Measurements from ENCODE around the gene IFIT1. TPM values are rescaled to one million over a fixed set of nuclear protein-coding genes. Genes with fewer than 3 reads are reported as not detected.

IFIT1 gene
- 1 to 10 TPM in 3 of 4 donors, under 1 TPM in 1; 0.72 to 6.2 (median 4.7) TPM for total RNA-seq

- DNase-seq (ENCODE audit: low spot score in 2 of 2): peak in 1 of 2 donors; percentile 65
- WGBS, 2 donors: 2 to 3% methylated on average over 8 of the region's 8 CpGs
- peak within 1 kb of the TSS; percentile 44 for H3K4me3 ChIP-seq (ENCODE audit: low read depth, poor library complexity, severe bottlenecking)
- TF ChIP-seq, protein P1, sequence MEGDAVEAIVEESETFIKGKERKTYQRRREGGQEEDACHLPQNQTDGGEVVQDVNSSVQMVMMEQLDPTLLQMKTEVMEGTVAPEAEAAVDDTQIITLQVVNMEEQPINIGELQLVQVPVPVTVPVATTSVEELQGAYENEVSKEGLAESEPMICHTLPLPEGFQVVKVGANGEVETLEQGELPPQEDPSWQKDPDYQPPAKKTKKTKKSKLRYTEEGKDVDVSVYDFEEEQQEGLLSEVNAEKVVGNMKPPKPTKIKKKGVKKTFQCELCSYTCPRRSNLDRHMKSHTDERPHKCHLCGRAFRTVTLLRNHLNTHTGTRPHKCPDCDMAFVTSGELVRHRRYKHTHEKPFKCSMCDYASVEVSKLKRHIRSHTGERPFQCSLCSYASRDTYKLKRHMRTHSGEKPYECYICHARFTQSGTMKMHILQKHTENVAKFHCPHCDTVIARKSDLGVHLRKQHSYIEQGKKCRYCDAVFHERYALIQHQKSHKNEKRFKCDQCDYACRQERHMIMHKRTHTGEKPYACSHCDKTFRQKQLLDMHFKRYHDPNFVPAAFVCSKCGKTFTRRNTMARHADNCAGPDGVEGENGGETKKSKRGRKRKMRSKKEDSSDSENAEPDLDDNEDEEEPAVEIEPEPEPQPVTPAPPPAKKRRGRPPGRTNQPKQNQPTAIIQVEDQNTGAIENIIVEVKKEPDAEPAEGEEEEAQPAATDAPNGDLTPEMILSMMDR (IDR thresholded peaks at IDR 0.05): no peak
- intact Hi-C loops (cut with DNase I; ENCODE audit: low total_unique reads): no loop called here
Measured at GRCh38 chr10:89391907-89392756, at the start of gene IFIT1. Gene IFIT1, plus strand, starts transcription at chr10:89392623. Its CDS starts 90 bp downstream, at chr10:89392713.

GRCh38 chr10:89343089-89343767, 49.2 kb upstream of the IFIT1 start:
- DNase-seq (ENCODE audit: low spot score in 2 of 2): no peak
- 90 to 95% methylated on average over 5 of the region's 5 CpGs for WGBS, 2 donors
- TF ChIP-seq POLR2A (IDR thresholded peaks at IDR 0.05): no peak
- TF ChIP-seq, protein P1 (IDR thresholded peaks at IDR 0.05): no peak
- intact Hi-C loops (cut with DNase I; ENCODE audit: low total_unique reads): no loop called here
- no peak overlapping the region for H3K4me3 ChIP-seq (ENCODE audit: low read depth, poor library complexity, severe bottlenecking)

DNA sequence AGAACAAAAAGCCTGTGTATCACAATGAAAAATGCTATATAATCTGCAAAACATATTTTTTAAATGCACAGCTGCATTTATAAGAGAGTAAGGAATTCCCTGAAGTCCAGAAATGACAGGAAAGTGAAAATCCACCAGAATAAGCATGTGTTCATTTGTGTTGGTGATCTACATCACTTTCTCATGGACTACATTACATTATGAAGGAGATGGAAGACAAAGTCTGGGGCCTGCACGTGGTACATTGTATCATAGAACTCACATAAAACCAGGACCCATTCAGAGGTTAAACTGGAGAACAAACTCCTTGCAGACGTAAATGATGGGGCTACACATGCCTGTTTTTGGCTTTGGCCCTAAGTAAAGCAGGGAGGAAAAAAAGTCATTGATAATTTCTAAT, 48.3 kb upstream of the IFIT1 start:
- WGBS, 2 donors: 64 to 82% methylated on average over 2 of the region's 2 CpGs
- intact Hi-C loops (cut with DNase I; ENCODE audit: low total_unique reads): no loop called here

GRCh38 chr10:89345367-89346000, 46.9 kb upstream of the IFIT1 start:
- 91 to 94% methylated on average over 4 of the region's 4 CpGs for WGBS, 2 donors
- H3K4me3 ChIP-seq (ENCODE audit: low read depth, poor library complexity, severe bottlenecking): no peak overlapping the region
- no peak for DNase-seq (ENCODE audit: low spot score in 2 of 2)
- intact Hi-C loops (cut with DNase I; ENCODE audit: low total_unique reads): no loop called here
- TF ChIP-seq, protein P1 (IDR thresholded peaks at IDR 0.05): no peak

More for the DNA sequence above, 48.3 kb upstream of the IFIT1 start:
- TF ChIP-seq, protein P1 (IDR thresholded peaks at IDR 0.05): no peak
- no peak for TF ChIP-seq POLR2A (IDR thresholded peaks at IDR 0.05)
- no peak overlapping the region for H3K4me3 ChIP-seq (ENCODE audit: low read depth, poor library complexity, severe bottlenecking)
- DNase-seq (ENCODE audit: low spot score in 2 of 2): no peak

DNA sequence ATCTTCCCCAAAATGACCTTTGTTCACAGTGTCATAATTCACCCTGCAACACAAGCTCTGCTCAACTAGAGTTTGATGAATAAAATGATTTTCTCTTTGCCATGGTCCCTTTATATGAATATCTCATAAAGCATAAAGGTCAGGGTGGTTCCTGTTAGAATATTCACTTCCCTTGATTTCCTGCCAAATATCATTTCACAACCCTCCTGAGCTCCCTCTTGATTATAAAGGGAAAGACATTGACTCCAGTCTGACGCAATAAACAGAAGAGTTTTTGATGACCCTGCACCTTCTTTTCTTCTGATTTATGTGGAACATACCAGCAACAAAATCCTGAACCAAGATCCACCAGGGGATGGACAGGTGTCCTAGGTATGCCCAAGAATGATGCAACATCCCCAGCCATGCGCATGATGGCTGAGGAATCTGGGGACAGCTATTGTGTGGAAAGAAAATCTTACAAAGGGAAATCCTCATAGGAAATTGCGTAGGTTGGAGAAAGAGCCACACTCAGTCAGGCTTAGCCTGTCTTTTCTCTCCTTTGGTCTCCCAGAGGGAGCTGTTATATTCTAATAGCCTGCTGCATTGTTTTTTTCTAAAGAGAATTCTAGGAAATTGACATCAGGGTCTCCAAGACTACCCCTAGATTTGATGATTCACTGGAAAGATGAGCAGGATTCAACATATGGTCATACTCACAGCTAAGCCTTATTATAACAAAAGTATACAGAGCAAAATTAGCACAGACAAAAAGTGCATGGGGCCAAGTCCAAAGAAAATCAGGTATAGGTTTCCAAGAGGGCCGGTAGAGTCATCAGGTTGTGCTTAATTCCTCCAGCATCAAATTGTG, 45.8 kb upstream of the IFIT1 start:
- intact Hi-C loops (cut with DNase I; ENCODE audit: low total_unique reads): no loop called here
- H3K4me3 ChIP-seq (ENCODE audit: low read depth, poor library complexity, severe bottlenecking): no peak overlapping the region
- no peak for TF ChIP-seq POLR2A (IDR thresholded peaks at IDR 0.05)
- TF ChIP-seq, protein P1 (IDR thresholded peaks at IDR 0.05): no peak
- no peak for DNase-seq (ENCODE audit: low spot score in 2 of 2)
- whole genome bisulfite sequencing, 2 donors: 73 to 79% methylated on average over 4 of the region's 4 CpGs

All from lower leg skin (tissue), 4 donors.